Esophagus (tissue), 2 donors: ENCODE measurements around the gene PTPN14. TPM values are rescaled to one million over a fixed set of nuclear protein-coding genes. Genes with fewer than 3 reads are reported as not detected.

ENCODE experiments used
- H3K27ac ChIP-seq, 2 donors: one replicate each; pipeline ENCODE4 v1.5.1; 2013; ENCODE audit warnings: low read depth in 2 of 2, mild to moderate bottlenecking in 2 of 2, inconsistent platforms in 1 of 2, low read length in 1 of 2, moderate library complexity in 1 of 2
- H3K27me3 ChIP-seq, 2 donors: one replicate each; pipeline ENCODE4 v1.6.1; 2013; ENCODE audit warnings: low read length in 2 of 2, control low read depth in 1 of 2, mild to moderate bottlenecking in 1 of 2; ENCODE audit not compliant: insufficient read depth in 2 of 2, control insufficient read depth in 1 of 2
- H3K36me3 ChIP-seq, 2 donors: one replicate each; pipeline ENCODE4 v1.6.1; 2013; ENCODE audit warnings: low read length in 1 of 2; ENCODE audit not compliant: control insufficient read depth in 2 of 2, insufficient read depth in 2 of 2
- H3K4me1 ChIP-seq, 2 donors: one replicate each; pipeline ENCODE4 v1.6.1; 2013; ENCODE audit warnings: low read length in 1 of 2; ENCODE audit not compliant: control insufficient read depth in 2 of 2, insufficient read depth in 2 of 2
- H3K4me3 ChIP-seq, 2 donors: one replicate each; pipeline ENCODE4 v1.5.1; 2013; ENCODE audit warnings: low read length in 2 of 2, mild to moderate bottlenecking in 2 of 2, low read depth in 1 of 2, moderate library complexity in 1 of 2
- H3K9me3 ChIP-seq, 2 donors: one replicate each; pipeline ENCODE4 v1.6.1; 2013; ENCODE audit warnings: mild to moderate bottlenecking in 2 of 2, low read depth in 1 of 2, low read length in 1 of 2, moderate library complexity in 1 of 2; ENCODE audit not compliant: control insufficient read depth in 2 of 2, insufficient read depth in 1 of 2
- WGBS, 2 donors: extraction: QIAGEN DNeasy Blood & Tissue Kit; methylation state at CpG; one replicate each; pipeline ENCODE4 v1.1.7; 2013; 5-methylcytosine and 5-hydroxymethylcytosine counted together
- polyA plus RNA-seq, 2 donors: library from polyadenylated mRNA; stranded (reverse); fragments of 200-250 nt; gene quantifications; one replicate each; pipeline ENCODE4 v1.2.3, GENCODE V29; 2013
- donor health status: healthy with polysubstance abuse.
- donor health status: Bipolar disorder and iron deficiency.

The PTPN14 gene
- polyA plus RNA-seq, 2 donors = 2.4 to 4.1 TPM

DNA sequence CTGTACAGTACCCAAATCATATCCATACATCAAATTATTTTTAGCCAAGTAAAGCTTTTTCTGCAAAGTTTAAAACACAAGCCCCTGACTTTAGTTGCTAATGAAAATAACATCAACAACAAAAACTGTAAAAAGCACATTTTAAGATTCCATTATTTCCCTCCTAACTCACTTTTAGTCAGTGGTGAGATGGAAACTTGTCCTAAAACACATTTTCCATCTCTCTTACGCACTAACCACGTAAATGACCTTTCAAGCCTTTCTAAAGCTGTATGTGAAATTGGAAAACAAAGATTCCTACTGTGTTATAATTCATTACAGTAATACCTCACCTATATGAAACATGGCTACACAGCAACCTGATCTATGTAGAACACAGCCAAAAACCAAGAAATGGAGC is 77.5 kb downstream of the PTPN14 start:
- Histone ChIP-seq H3K9me3 (no peaks in the 10 kb centered on the region), H3K4me3 (no peak overlapping the region), H3K4me1 (peaks cover 2 to 9% of the 10 kb centered on the region in 2 donors), H3K27me3 (no peaks in the 10 kb centered on the region), H3K36me3 (no peaks in the 10 kb centered on the region), H3K27ac (no peak overlapping the region)
- WGBS, 2 donors = 87 to 88% methylated on average over 2 of the region's 2 CpGs

DNA sequence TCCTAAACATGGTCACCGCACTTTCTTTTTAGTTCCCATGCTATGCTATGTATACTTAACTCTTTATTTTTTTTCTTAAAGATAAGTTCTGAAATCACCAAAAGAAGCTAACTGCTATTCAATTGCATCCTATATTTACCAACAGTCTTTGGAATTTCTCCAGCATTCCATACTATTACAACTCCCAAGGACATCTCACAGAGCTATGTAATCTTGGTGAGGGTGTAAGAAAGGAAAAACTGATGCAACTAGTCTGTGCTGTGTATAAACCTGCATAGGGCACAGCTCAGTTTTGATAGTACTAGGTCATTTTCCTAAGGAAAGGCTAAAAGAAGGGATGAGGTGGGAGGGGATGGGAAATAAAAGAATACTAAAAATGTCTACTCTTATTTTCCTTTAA is 78.0 kb downstream of the PTPN14 start:
- Histone ChIP-seq H3K27me3 (no peaks in the 10 kb centered on the region), H3K27ac (no peak overlapping the region), H3K9me3 (no peaks in the 10 kb centered on the region), H3K36me3 (no peaks in the 10 kb centered on the region), H3K4me1 (peaks cover 2 to 9% of the 10 kb centered on the region in 2 donors), H3K4me3 (no peak overlapping the region)
- 72 to 92% methylated on average over 1 of the region's 1 CpG for WGBS, 2 donors

DNA sequence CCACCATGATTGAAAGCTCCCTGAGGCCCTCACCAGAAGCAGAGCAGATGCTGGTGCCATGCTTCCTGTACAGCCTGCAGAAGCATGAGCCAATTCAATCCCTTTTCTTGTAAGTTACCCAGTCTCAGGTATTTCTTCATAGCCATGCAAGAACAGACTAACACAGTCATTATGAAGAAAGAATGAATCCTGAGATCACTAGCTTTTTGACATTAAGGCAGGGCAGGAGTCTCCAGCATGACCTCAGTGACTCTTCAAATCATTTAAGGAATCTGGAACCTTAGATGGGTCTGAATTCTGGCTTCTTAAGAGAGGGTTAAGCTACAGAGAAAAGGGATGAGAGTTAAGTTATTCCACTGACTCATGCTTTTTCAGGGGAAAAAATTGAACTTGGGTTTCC is 79.0 kb downstream of the PTPN14 start:
- H3K4me1 ChIP-seq = peaks cover 2 to 8% of the 10 kb centered on the region in 2 donors
- peak overlapping the region in 1 of 2 donors; percentile 42 for H3K27ac ChIP-seq
- H3K27me3 ChIP-seq = no peaks in the 10 kb centered on the region

DNA sequence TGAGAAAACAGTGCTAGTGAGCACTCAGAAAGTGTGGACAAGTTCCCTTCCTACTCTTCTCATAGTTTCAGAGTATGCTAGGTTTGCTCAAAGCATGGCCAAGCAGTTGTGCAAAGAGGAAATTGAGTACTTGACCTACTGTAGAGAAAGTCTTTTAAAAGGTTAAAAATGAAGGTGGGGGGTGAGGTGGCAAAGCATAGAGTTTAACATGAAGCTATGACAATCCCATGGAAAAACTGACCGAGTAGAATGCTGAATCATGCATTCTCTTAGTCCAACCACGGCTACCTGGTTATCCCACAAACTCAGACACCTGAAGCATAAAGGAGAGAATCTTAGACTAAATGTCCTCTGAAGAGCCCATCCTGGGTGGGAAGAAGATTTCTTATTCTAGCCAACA is 79.9 kb downstream of the PTPN14 start:
- 78 to 79% methylated on average over 2 of the region's 2 CpGs for WGBS, 2 donors
- Histone ChIP-seq H3K27ac (no peak overlapping the region), H3K4me3 (no peak overlapping the region), H3K9me3 (no peaks in the 10 kb centered on the region), H3K4me1 (peaks cover under 1 to 6% of the 10 kb centered on the region in 2 donors), H3K36me3 (no peaks in the 10 kb centered on the region), H3K27me3 (no peaks in the 10 kb centered on the region)

More for the DNA sequence above, 79.0 kb downstream of the PTPN14 start:
- Histone ChIP-seq H3K9me3 (no peaks in the 10 kb centered on the region), H3K4me3 (no peak overlapping the region), H3K36me3 (no peaks in the 10 kb centered on the region)

GRCh38 chr1:214470132-214470531 is 81.3 kb downstream of the PTPN14 start:
- Histone ChIP-seq H3K27ac (no peak overlapping the region), H3K27me3 (no peaks in the 10 kb centered on the region), H3K9me3 (no peaks in the 10 kb centered on the region), H3K4me1 (no peaks in the 10 kb centered on the region), H3K36me3 (no peaks in the 10 kb centered on the region), H3K4me3 (no peak overlapping the region)
- 83 to 86% methylated on average over 3 of the region's 3 CpGs for WGBS, 2 donors

DNA sequence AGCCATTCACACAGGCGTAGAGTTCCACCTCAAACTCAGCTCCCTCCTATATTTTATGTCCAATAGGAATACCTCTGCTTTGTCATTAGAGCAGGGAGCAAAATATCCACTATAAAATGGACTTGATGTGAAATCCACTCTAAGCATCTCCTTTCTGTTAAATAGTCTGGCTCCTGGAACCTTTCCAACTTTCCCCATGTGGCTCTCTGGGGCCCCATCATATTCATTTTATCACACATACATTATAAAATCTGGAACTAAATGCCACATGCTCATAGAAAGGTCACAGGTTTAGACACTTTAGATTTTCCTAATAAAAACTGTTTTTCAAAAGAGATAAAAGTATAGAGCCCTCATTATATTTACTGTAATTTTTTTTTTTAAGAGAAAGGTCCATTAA is 82.1 kb downstream of the PTPN14 start:
- Histone ChIP-seq H3K4me1 (no peaks in the 10 kb centered on the region), H3K36me3 (peaks cover 0 to 3% of the 10 kb centered on the region in 2 donors), H3K27me3 (no peaks in the 10 kb centered on the region), H3K27ac (no peak overlapping the region), H3K9me3 (no peaks in the 10 kb centered on the region), H3K4me3 (no peak overlapping the region)
- WGBS, 2 donors = 91 to 93% methylated on average over 1 of the region's 1 CpG

DNA sequence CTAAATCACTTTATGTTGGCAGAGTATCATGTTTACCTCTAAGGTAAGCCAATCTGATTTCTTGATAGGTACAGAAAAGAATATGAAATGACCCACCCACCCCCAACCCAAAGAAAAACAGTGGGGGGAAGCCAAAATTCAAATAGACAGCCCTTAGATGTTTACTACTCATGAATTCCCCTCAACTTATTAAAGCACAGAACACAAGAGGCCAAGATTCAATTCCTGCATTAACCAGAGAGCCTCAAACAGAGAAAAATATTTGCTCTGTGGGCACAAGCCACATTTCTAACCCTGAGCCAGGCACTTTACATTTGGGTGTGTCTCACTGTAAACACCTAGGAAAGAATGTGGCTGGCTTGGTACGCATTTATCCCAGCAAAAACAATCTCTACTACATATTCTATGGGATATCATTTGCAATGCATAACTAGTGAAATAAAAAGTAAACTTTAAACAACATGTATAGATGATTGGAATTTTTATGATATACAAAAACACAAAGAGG is 84.3 kb downstream of the PTPN14 start:
- peak overlapping the region in 1 of 2 donors; percentile 59 for H3K27ac ChIP-seq

DNA sequence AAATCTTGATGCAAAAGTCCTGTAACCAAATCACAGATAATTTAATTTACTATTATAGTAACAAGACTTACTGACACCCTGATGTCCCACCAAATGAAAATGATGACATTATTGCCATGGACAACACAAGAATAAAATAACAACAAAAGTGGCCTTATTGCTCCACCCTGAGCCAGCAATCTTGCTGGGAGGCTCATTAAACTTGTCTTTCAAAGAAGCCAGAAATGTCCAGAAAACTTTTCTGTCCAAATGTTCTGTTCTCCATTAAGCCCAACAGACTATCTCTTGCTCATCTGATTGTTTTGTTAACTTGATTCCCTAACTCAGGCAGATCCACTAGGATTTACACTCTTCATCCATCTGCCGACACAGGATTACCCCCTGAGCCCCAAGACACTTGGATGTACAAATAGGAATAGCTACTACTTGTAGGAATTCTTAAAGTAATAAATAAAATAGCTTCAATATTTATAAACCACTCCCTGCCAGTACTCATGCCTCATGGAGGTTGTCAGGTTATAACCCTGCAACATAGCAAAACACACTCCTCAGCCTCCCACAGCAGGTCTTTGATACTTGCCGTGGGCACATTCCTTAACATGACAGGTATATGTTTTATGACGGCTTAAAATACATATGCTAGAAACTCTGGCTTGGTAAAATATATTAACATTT is 84.9 kb downstream of the PTPN14 start:
- H3K4me1 ChIP-seq = no peaks in the 10 kb centered on the region
- H3K4me3 ChIP-seq = no peak overlapping the region
- H3K27ac ChIP-seq = peak overlapping the region; percentile 47 to 59
- 33 to 41% methylated on average over 3 of the region's 3 CpGs for WGBS, 2 donors
- H3K9me3 ChIP-seq = no peaks in the 10 kb centered on the region
- H3K27me3 ChIP-seq = no peaks in the 10 kb centered on the region
- peaks cover 0 to 3% of the 10 kb centered on the region in 2 donors for H3K36me3 ChIP-seq

More for the DNA sequence above, 84.3 kb downstream of the PTPN14 start:
- WGBS, 2 donors = 50 to 67% methylated on average over 1 of the region's 1 CpG
- peaks cover 0 to 3% of the 10 kb centered on the region in 2 donors for H3K36me3 ChIP-seq
- no peaks in the 10 kb centered on the region for H3K4me1 ChIP-seq
- H3K9me3 ChIP-seq = no peaks in the 10 kb centered on the region
- H3K27me3 ChIP-seq = no peaks in the 10 kb centered on the region
- no peak overlapping the region for H3K4me3 ChIP-seq

DNA sequence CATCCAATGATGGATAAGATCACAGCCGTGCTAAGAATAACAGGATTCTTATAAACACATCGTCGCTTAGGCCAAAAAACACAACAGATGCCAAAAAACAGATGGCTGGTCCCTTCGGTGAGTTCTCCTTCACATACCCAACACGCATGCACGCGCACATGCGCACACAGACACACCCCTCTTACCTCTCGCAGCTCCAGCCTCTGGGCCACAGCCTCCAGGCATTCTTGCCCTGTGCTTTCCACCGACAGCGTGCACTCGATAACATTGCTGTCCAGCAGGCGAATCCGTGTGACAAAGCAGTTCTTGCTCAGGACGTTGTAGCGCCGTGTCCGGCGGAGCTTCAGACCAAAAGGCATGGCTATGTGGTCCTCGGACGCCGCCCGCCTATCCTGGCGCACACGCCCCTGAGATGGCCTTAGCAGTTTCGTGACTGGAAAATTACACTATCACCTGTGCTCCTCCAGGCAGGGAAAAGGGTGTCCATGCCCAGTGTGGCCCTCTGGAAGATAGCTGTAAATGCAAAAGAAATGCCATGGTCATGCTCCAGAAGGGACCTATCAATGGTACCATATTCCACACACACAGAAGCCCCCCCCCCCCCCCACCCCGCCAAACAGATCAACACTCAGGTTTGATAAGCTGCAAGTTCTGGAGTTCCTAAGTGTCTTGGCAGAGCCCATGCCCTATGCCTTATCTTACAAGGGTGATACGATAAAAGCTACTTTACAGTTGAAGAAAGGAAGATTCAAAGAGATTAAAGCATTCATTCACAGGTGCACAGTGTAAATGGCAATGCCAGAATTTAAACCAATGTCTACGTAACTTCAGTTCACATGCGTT is 86.7 kb downstream of the PTPN14 start:
- Histone ChIP-seq H3K36me3 (peaks cover 0 to 3% of the 10 kb centered on the region in 2 donors), H3K4me1 (no peaks in the 10 kb centered on the region), H3K27ac (no peak overlapping the region), H3K9me3 (no peaks in the 10 kb centered on the region), H3K4me3 (no peak overlapping the region), H3K27me3 (no peaks in the 10 kb centered on the region)
- 88 to 90% methylated on average over 30 of the region's 30 CpGs for WGBS, 2 donors
